Ecto neural progenitor cell (in vitro differentiated cells): ENCODE data around the gene DACH1.
"Not testable (repeated sequence)": the region's sequence is repeated elsewhere in the genome, so short reads cannot be mapped to it uniquely, and the experiment has no call there.

ENCODE experiments used
- DNase-seq: peaks from one replicate; pipeline ENCODE4 v3.0.0-alpha.2; 2018; ENCODE audit warnings: low spot score

Gene DACH1

DNA sequence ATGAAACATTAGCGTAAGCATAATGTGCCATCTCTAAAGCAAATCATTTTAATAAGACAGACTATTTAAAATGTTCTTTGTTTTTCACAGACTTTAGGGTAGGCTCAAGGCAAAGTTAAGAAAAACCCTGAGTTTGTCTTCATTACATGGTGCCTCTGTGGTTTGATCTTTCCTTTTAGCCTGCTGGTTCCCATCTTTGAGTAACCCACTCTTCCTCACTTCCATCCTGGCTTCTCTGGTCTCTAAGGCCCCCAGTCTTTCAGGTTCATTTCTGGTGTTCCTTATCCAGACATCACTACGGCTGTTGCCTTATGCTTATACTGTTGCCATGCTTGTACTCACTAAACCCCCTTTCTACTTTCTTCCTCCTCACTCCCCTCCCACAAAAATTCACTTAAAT lies 38.4 kb downstream of the DACH1 start:
- DNase-seq = no peak

DNA sequence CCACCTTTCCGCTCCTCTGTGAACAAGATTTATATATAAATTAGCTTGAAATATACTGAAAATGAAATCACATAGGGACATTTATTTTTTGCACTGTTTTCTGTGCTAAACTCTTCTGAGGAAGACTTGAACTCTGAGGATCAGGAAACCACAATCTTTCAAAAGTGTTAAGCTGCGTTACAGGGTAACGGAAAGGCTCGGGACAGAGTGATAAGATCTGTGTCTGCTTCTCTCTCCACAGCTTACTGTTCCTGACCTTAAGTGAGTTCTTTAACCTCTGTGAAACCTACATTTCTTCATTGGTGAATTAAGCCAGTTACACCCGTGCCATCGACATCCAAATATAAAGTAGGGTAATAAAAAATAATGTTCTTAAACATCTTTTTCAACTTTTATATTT lies 38.9 kb downstream of the DACH1 start:
- DNase-seq = no peak

DNA sequence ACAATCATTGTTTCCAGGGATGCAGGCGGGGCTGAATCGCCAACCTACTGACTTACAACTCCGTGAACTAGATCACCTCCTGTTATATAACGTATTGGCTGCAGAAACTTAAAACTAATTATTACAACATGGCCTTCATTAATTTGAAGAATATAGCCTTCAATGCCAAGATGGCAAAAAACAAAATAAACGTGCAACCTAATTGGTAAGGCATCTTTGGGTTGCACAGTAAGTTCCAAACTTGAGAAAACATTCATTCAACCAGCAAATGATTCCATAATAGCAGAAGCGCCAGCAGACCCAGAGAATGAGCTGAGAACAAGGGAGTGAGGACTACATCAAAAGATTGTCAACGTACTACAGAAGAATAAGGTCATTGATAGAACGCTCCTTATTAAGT lies 39.8 kb downstream of the DACH1 start:
- no peak for DNase-seq

DNA sequence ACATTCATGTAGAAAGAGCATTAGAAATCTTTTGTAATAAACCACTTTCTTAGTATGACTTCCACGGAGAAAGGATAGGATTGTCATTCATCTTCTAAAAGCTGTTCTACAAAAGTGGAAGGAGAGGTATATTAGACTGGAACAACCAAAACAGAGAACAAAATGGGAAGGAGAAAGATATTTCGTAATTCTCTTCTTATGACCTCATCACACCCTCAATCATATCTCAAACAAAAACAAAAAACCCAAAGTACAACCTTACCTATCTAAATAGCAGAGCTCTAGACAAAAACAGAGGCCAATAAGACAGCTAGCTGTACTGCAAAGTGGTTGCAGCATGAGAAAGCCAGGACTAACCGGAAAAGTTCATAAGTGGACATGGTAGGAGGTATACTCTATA lies 46.3 kb downstream of the DACH1 start:
- no peak for DNase-seq

DNA sequence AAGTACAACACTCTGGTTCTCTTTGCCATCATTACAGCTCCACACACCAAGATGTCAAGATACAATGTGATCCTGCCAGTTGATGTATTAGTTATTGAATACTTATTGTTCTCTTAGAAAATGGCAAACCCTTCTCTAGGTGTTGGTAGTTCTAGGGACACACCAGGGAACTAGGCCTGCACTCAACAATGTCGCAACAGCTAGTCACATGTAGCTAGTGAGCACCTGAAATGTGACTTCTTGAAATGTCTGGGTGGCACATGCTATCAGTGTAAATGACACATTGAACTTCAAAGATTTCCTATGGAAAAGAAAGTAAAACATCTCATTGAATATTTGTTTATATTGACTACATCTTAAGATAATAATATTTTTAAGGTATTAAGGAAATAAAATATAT lies 49.7 kb downstream of the DACH1 start:
- no peak for DNase-seq

DNA sequence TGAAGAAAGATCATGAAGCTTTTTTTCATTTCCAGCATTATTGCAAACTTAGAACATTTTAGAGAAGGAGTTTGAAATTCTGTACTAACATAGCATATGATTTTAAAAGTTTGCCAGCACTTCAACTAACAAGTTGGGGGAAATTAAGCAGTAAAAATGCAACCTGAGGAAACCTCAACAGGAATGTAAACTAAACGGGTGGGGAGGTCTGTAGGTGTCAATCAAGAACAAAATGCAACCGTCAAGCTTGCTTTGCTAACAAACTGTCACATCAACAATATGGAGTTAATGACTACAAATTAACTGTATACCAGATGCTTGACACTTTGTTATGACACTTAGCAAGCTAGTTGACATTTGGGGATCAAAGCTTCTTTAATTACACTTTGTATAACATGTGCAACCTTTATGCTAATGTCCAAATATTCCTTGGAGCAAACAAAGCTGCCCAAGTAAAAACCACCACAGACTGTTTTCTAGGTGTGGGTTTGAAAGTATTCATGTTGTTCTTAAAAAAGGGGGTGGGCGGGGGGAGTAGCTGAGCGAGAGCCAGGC lies 52.1 kb downstream of the DACH1 start:
- DNase-seq = no peak

DNA sequence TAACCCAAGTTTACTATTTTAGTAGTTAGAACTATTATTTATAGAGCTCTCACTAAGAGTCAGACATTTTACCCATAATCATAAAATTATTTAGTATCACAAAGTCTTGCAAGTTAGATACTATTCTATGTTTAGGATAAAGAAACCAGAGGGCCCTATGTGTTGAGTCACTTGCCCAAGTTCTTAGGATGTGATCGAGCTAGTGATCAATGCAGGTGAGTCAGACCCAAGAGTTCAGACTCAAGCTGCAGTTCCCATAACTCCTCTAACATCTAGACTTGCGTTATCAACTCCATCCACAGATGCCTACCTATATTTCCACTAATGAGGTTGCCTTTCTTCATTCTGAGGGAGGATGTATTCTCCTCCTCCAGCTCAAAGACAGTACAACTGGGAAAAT lies 53.8 kb downstream of the DACH1 start:
- no peak for DNase-seq

DNA sequence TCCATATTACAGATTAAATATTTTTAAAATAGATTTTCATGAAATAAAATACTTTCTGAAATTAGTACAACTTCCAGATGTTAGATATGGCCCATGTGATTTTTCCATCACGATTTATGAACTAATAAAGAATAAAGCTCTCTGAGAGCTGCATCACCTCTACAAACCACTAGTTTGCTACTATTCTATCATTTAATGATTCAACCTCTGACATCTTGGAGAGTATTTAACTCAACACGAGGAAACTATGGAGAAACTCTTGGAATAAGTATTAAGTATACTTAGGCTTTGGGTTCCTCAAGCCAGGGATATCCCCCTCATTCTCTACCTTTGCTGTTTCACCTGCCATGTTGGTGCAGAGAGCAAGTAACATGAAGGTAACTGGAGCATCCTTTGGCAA lies 55.7 kb downstream of the DACH1 start:
- DNase-seq = no peak

DNA sequence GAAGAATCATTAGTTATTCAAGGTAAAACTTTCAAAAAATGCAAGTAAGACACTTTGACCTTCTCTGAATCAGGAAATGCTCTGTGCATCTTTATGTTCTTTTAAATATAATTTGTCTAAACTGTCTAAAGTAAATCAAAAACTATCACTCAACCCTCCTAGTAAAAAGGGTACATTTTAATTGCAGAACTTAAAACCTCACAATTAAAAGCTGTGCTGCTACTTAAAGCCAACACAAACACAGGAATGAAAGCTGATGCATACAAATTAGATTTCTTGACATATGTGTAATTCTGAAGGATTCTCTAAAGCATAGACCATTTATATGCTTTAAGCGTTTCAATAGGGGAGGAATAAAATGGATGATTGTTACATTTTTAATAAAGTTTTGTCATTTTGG lies 58.3 kb downstream of the DACH1 start:
- DNase-seq = no peak

DNA sequence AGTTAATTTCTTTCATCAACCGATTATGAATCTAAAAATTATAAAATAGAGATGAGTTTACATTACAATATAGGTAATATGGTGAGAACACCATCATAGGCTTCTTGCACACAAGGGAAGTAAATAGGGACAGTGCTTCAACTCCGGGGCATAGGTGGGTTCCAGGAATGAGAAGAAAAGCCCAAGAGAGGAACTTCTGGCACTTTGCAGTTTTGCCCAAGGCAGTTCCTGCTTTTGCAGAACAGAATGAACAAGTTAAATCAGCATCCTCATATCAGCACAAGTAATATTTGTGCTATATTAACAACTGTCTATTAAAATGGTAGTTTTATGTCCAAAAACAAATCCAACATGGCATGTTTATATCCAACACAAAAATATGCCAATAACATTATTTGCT lies 60.1 kb downstream of the DACH1 start:
- DNase-seq = no peak

DNA sequence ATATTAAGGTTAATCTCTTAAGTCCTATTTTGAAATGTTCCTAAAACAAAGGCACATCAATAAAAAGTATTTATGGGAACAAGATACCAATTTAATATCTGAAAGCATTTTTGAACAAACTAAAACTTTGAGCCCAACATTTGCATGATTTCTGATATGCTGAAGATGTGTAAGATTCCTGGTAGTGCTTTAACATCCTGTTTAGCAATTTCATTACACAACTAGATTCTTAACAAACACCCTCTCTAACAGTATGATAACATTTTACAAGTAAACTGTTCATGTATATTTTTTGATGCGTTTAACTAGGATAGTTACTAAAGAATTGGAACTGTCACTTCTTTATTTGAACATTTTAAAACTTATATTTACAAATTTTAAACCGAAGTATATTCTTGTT lies 63.9 kb downstream of the DACH1 start:
- no peak for DNase-seq

DNA sequence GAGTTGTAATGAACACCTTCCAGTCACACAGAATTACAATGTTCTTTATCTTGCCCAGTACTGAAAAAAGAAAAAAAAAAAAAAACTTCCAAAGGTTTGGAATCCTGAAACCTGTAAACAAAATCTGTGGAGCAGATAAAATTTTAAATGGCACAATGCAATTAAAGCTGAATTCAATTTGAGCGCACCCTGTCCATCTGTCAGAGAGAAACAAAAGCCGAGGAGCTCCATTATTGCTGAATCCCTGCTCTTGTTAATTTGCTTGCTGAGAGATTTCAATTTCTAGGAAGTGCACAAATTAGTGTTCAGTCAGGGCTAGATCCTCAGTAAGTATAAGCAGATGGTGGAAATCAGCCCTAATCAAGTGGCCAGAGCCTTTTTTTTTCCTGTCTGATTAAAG lies 65.2 kb downstream of the DACH1 start:
- no peak for DNase-seq

DNA sequence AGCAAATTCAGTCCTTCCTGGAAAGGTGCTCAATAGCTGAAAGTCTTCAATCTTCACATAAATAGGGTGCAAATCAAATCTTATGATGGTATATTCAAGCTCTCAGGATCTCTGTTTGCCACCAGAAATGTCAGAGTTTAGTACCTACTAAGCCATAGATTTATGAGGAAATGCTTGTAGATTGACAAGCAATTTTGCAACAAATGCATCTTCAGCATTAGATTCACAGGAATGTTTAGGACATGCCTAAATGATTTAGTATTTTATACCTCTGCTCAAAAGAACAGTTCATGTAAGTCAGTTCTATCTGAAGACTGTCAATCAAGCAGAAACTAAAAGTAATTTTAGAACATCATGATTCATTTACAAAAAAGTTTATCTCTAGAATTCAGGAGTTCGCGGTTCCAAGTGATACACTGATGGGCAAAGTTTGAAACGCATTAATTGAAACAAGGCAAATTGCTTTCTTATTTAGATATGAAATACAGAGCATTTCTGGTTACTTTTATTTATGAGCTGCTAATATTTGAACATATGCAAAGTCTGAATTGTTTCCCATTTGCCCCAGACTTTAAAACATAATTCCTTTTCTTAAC lies 65.7 kb downstream of the DACH1 start:
- no peak for DNase-seq

DNA sequence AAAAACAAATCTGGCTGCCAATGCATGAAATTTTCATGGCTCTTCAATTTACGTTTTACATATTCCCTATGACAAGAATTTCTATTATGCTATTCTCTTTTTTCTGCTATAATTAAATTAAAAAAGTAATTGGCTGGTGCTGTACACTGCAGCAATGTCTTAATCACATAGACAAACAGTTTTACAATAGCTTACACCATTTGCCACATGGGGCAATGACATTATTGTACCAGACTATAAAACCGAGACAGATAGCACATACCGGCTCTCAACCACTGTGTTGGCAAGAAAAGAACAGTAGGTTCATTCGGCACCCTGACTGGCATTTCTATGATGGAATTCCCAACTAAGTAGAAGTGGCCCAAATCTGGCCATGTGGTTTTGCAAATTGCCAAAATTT lies 67.7 kb downstream of the DACH1 start:
- DNase-seq = no peak

DNA sequence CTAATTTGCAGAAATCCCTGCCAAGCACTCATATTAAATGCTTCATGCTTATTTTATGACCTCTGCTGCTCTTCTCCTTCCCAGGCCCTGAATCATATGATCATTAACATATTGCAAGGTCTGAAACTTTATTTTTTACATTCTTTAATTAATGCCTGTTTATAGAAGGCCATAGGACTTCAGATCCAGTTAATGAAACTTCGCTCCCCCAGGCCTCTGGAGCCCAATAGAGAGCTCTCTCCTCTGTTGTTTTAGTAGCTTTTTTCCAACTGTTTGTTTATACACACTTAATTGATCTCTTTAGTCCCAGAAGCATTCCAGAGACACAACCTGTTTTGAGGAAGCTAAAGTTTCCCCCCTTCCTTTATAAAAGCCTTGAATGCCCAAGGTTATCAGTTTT lies 68.3 kb downstream of the DACH1 start:
- DNase-seq = no peak

DNA sequence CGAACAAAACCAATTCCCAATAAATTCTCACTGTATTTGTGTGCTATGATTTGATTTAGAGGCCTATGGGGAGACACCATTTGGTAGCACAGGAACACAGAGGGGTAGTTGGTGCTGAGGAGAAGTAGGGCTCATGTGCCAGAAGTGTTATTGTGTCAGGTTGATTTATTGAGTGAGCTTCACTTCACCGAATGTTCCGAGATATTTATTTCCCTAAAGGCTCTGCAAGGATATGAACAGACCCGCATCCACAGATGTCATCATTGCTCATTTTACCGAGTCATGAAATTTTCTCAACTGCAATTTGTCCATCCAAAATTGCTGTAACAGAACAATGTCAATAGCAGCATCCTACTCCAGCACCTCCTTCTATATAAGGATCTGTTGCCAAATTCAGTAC lies 69.5 kb downstream of the DACH1 start:
- DNase-seq = no peak

DNA sequence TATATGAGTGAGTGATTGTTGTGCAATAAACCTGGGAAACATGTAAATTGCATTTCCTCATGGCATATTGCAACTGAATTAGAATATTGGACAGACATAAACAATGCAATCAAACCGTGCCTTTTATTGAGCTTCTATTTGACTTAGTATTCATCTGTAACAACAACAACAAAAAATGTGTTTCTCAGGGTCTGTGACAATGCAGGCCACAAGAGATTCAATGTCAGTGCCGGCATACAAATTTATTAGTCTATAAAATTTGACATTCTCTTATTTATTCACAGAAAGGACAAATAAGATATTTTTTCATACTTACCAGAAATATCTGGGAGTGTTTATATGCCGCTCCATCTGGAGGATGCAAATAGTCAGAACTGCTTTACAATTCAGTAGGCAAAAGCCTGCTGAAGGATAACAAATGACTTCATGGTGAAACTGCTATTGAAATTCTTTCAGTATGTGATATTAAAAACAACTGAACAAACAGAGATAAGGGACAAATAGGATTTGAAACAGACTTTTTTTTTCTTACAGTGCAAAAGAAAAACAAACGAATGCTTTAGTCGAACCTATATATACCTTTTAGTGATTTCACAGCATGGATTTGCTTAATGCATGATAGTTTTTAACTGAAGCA lies 77.2 kb downstream of the DACH1 start:
- DNase-seq = no peak

DNA sequence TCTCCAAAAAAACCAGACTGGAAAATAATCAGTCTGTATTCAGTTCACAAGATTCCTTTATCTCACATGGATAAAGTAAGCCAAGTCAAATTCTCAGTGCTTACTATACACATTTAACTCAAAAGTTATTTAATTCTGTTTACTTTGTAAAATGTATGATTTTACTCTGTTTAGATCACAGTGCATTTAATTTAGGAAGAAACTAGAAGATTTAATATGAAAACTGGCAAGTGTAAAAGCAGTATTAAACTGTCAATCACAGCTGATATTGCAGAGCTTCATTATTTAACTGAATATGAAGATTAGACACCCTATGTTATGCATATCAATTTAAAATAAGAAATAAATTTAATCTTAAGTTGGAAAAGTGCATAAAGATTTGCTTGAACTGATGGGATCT lies 78.0 kb downstream of the DACH1 start:
- DNase-seq = no peak

DNA sequence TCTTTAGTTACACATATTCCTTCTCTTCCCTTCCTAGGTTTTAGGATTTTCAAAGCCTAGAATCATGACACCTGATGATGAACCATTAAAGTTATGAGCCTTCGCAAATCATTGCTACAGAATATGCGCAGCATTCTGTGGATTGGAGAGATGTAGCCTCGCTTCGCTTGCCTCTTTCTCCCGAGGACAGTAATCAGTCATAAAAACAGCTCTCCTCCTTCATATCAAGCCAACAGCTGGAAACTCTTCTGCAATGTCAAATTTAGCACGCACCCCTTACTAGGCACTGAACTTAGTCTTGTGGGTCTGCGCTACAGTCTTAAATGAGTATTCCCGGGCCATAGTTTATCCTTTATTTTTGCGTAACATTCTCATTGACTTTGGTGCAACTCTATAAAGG lies 79.6 kb downstream of the DACH1 start:
- no peak for DNase-seq

DNA sequence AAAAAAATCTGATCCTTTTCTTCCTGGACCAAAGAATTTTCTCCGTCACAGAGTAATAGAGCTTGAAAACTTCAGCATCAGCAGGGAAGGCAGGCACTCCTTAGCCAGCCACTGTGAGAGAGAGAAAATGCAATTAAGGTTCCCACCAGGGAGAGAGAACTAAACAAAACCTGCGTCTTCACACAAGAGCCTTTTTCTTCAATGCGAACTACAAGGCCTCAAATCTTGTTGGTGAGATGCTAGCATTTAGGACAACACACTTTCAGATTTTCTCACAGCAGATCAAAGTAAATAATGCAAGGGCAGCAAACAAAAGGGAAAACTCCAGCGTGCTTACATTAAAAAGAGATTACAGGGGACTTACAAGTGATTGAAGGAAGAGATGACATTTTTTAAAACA lies 80.1 kb downstream of the DACH1 start:
- no peak for DNase-seq

DNA sequence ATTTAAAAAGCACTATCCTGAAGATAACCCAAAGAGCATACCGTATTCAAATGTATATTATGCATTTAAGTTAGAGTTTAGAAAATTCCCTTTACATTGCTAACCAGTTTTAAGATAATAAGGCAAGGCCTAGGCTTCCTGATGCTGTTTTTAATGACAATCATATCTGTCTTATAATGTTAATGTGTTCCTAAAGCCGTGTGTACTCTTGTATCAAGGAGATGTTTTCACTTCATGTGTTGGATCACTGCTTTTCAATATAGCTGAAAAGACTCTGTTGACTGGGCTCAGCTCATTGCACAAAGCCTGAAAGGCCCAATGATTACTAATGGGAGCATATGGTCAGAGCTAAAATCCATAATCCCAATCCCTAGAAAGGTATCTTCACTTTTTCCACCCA lies 81.6 kb downstream of the DACH1 start:
- no peak for DNase-seq

DNA sequence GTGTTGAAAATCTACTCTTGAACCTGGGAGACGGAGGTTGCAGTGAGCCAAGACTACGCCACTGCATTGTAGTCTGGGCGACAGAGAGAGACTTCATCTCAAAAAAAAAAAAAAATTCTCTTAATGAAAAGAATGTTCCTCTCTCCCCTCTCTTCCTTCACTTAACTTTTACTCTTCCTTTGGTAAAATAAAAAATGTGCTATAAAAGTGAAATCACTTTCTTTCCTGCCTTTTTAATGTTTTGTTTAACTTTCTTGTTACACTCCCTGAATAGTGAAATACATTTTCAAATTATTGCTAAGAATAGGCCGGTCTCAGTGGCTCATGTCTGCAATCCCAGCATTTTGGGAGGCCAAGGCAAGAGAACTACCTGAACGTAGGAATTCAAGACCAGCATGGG lies 86.5 kb downstream of the DACH1 start:
- DNase-seq = no peak

DNA sequence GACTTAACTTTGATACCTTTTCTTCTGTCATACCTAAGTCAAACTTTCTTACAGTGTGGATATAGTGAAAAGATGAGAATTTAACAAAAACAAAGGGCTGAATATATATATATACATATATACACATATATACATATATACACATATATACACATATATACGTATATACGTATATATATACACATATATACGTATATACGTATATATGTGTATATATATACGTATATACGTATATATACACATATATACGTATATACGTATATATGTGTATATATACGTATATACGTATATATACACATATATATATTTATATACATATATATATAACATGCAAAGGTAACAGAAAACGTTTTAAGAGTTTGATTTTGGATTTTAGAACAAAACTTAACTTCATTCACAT lies 88.0 kb downstream of the DACH1 start:
- DNase-seq = not testable (repeated sequence)

DNA sequence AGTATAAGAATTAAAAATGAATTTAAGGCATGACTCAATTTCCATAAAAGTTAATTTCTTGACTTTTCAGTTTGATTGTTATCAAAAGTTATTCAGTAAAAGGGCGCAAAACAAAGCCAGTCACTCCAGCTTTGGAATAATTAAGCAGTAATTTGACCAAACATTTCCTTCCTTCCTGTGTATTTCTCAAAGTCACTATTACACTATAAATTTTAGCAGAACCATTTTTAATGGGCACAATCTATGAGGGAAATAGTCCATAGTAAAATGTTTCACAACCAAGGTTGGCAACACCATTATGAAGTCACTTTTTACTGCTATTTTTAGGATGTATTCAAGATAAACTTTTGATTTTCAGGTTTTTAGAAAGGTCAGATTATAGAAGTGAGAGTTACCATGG lies 91.0 kb downstream of the DACH1 start:
- DNase-seq = no peak
